Measurements from ENCODE around the gene MYL12B.
"Not testable (repeated sequence)": the region's sequence is repeated elsewhere in the genome, so short reads cannot be mapped to it uniquely, and the experiment has no call there.

The MYL12B gene

GRCh38 chr18:3297025-3297984 lies 35.4 kb downstream of the MYL12B start:
- peak; percentile 84 to 86 for DNase-seq (ENCODE audit: low read depth in 2 of 2)

GRCh38 chr18:3304832-3305231 lies 42.9 kb downstream of the MYL12B start:
- no peak for DNase-seq (ENCODE audit: low read depth in 2 of 2)

GRCh38 chr18:3305354-3305762 lies 43.4 kb downstream of the MYL12B start:
- no peak for DNase-seq (ENCODE audit: low read depth in 2 of 2)

- no peak for DNase-seq (ENCODE audit: low read depth in 2 of 2)
These were observed 44.0 kb downstream of the MYL12B start for GRCh38 chr18:3305933-3306332.

GRCh38 chr18:3306391-3306790 lies 44.5 kb downstream of the MYL12B start:
- DNase-seq (ENCODE audit: low read depth in 2 of 2) = no peak

- DNase-seq (ENCODE audit: low read depth in 2 of 2) = no peak
These were observed 51.8 kb downstream of the MYL12B start for GRCh38 chr18:3313685-3314084.

GRCh38 chr18:3315344-3315743 lies 53.4 kb downstream of the MYL12B start:
- DNase-seq (ENCODE audit: low read depth in 2 of 2) = not testable (repeated sequence)

GRCh38 chr18:3319399-3319798 lies 57.5 kb downstream of the MYL12B start:
- DNase-seq (ENCODE audit: low read depth in 2 of 2) = no peak

GRCh38 chr18:3319894-3320454 lies 58.0 kb downstream of the MYL12B start:
- no peak for DNase-seq (ENCODE audit: low read depth in 2 of 2)

- no peak for DNase-seq (ENCODE audit: low read depth in 2 of 2)
These were observed 59.3 kb downstream of the MYL12B start for GRCh38 chr18:3321133-3321812.

- no peak for DNase-seq (ENCODE audit: low read depth in 2 of 2)
These were observed 62.0 kb downstream of the MYL12B start for GRCh38 chr18:3323900-3324299.
